ENCODE measurements around the gene SFXN1. TPM values are rescaled to one million over a fixed set of nuclear protein-coding genes. Genes with fewer than 3 reads are reported as not detected.

SFXN1 gene
- total and polyA plus RNA-seq, 2 donors = 22.3 to 48.5 TPM

- Histone ChIP-seq H3K4me3 (ENCODE audit: low read length in 2 of 2) (no peak overlapping the region), H3K9me3 (ENCODE audit: control insufficient read depth in 2 of 2, insufficient read depth in 1 of 2, low read length in 1 of 2) (peaks cover 0 to 7% of the 10 kb centered on the region in 2 donors), H3K4me1 (ENCODE audit: control insufficient read depth in 2 of 2, insufficient read depth in 2 of 2, low read length in 2 of 2) (peaks cover 10 to 16% of the 10 kb centered on the region in 2 donors), H3K27me3 (ENCODE audit: control insufficient read depth in 2 of 2, insufficient read depth in 1 of 2, low read length in 1 of 2) (peaks cover 0 to 10% of the 10 kb centered on the region in 2 donors), H3K27ac (ENCODE audit: low read depth in 1 of 2, low read length in 1 of 2) (no peak overlapping the region), H3K36me3 (ENCODE audit: control insufficient read depth in 2 of 2, insufficient read depth in 2 of 2, low read length in 1 of 2) (no peaks in the 10 kb centered on the region)
- DNase-seq (ENCODE audit: low read depth in 6 of 9, low spot score in 9 of 9) = no peak
- 91% methylated on average over 13 of the region's 13 CpGs for WGBS
Measured at GRCh38 chr5:175461370-175461769, 17.0 kb upstream of the SFXN1 start.

DNA sequence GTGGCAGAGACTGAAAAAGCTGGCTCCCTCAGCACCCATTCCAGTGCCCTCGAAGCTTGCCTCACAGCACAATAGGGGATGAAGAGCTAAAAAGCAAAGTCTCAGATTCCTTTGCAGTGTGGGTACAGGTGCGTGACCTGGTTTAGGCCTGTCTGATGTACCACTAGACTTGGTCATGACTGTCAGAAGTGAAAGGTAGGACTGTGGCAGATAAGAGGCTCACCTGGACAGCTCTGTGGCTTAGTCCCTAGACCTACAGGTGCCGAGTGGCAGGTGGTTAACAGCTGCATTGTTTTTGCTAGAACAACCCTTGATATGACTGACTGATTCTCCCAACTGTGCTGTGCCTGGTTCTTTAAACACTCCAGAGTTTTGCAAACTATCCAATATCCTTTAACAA, 14.7 kb upstream of the SFXN1 start:
- 51% methylated on average over 3 of the region's 3 CpGs for WGBS
- Histone ChIP-seq H3K36me3 (ENCODE audit: control insufficient read depth in 2 of 2, insufficient read depth in 2 of 2, low read length in 1 of 2) (no peaks in the 10 kb centered on the region), H3K4me3 (ENCODE audit: low read length in 2 of 2) (no peak overlapping the region), H3K4me1 (ENCODE audit: control insufficient read depth in 2 of 2, insufficient read depth in 2 of 2, low read length in 2 of 2) (peaks cover 10 to 16% of the 10 kb centered on the region in 2 donors), H3K27me3 (ENCODE audit: control insufficient read depth in 2 of 2, insufficient read depth in 1 of 2, low read length in 1 of 2) (peaks cover 3 to 16% of the 10 kb centered on the region in 2 donors), H3K9me3 (ENCODE audit: control insufficient read depth in 2 of 2, insufficient read depth in 1 of 2, low read length in 1 of 2) (peaks cover 0 to 4% of the 10 kb centered on the region in 2 donors), H3K27ac (ENCODE audit: low read depth in 1 of 2, low read length in 1 of 2) (peak overlapping the region in 1 of 2 donors; percentile 34)
- DNase-seq (ENCODE audit: low read depth in 6 of 9, low spot score in 9 of 9) = peak in 4 of 9 donors; percentile 46 to 81 (median 57)

DNA sequence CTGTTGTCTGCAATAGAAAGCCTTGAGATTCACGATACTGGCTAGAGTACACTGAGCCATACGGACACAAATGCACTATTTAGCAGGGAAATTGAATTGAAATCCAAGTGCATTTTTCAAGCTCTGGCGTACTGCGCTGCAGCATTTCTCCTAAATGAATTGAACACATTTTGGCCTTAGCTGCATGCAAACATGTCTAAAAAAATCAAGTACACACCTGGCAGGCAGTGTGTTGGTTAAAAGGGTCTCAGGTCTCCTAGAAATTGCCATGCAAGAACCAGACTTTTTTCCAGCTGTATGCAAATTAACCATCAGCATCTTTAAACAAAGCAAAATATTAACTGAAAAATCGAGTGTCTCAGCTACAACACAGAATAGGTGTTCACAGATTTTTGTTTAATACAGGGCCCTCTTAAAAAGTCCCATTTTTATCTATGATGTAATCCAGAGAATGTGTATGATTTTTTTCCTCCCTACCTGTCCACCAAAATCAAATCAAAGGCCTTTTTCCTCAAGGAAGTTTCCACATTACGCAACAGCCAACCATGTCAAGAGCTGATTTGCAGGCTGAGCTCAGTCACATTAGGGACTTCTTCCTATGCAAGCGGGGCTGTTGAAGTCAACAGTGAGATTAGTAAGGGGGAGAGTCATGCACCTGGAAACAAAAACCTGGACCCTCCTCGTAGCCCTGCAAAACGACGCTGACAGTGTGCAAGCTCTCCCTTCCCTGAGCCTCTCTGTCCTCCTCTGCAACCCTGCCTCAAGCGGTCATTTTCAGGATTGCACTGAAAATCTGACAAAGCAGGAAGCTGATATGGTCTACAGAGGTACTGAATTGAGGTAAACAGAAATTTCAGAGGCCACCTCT, 14.1 kb upstream of the SFXN1 start:
- 55% methylated on average over 11 of the region's 11 CpGs for WGBS
- H3K4me3 ChIP-seq (ENCODE audit: low read length in 2 of 2) = no peak overlapping the region
- peaks cover 10 to 16% of the 10 kb centered on the region in 2 donors for H3K4me1 ChIP-seq (ENCODE audit: control insufficient read depth in 2 of 2, insufficient read depth in 2 of 2, low read length in 2 of 2)
- H3K27me3 ChIP-seq (ENCODE audit: control insufficient read depth in 2 of 2, insufficient read depth in 1 of 2, low read length in 1 of 2) = peaks cover 3 to 13% of the 10 kb centered on the region in 2 donors
- DNase-seq (ENCODE audit: low read depth in 6 of 9, low spot score in 9 of 9) = peak in 7 of 9 donors; percentile 58 to 88 (median 69)
- peak overlapping the region in 1 of 2 donors; percentile 34 for H3K27ac ChIP-seq (ENCODE audit: low read depth in 1 of 2, low read length in 1 of 2)
- peaks cover 0 to 4% of the 10 kb centered on the region in 2 donors for H3K9me3 ChIP-seq (ENCODE audit: control insufficient read depth in 2 of 2, insufficient read depth in 1 of 2, low read length in 1 of 2)
- no peaks in the 10 kb centered on the region for H3K36me3 ChIP-seq (ENCODE audit: control insufficient read depth in 2 of 2, insufficient read depth in 2 of 2, low read length in 1 of 2)

DNA sequence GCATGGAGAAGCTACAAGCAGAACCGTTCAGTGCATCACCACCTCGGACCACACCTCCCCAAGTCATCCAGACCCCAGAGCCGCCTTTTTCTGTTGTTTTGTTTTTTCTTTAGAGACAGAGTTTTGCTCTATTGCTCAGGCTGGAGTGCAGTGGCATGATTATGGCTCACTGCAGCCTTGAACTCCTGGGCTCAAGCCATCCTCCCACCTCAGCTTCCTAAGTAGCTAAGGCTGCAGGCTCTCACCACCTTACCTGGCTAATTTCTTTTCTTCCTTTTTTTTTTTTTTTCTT, 13.5 kb upstream of the SFXN1 start:
- H3K9me3 ChIP-seq (ENCODE audit: control insufficient read depth in 2 of 2, insufficient read depth in 1 of 2, low read length in 1 of 2) = peaks cover 0 to 4% of the 10 kb centered on the region in 2 donors
- H3K27ac ChIP-seq (ENCODE audit: low read depth in 1 of 2, low read length in 1 of 2) = no peak overlapping the region
- peaks cover 10 to 16% of the 10 kb centered on the region in 2 donors for H3K4me1 ChIP-seq (ENCODE audit: control insufficient read depth in 2 of 2, insufficient read depth in 2 of 2, low read length in 2 of 2)
- DNase-seq (ENCODE audit: low read depth in 6 of 9, low spot score in 9 of 9) = no peak
- 11% methylated on average over 3 of the region's 3 CpGs for WGBS
- no peaks in the 10 kb centered on the region for H3K36me3 ChIP-seq (ENCODE audit: control insufficient read depth in 2 of 2, insufficient read depth in 2 of 2, low read length in 1 of 2)
- peaks cover 3 to 14% of the 10 kb centered on the region in 2 donors for H3K27me3 ChIP-seq (ENCODE audit: control insufficient read depth in 2 of 2, insufficient read depth in 1 of 2, low read length in 1 of 2)
- no peak overlapping the region for H3K4me3 ChIP-seq (ENCODE audit: low read length in 2 of 2)

DNA sequence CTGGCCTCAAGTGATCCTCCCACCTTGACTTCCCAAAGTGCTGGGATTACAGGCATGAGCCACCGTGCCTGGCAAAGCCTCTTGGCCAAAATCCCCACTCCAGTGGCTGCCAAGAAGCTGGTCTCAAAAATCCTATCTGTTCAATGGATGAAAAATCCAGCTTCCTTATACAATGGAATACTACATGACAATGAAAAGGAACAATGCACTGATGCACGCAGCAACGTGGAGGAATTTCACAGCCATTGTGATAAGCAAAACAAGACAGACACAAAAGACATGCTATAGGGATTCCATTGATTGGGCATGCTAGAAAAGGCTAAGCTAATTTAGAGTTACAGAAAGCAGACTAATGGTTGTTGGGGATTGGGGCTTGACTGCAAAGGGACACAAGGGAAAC, 13.1 kb upstream of the SFXN1 start:
- Histone ChIP-seq H3K36me3 (ENCODE audit: control insufficient read depth in 2 of 2, insufficient read depth in 2 of 2, low read length in 1 of 2) (no peaks in the 10 kb centered on the region), H3K27me3 (ENCODE audit: control insufficient read depth in 2 of 2, insufficient read depth in 1 of 2, low read length in 1 of 2) (peaks cover 3 to 16% of the 10 kb centered on the region in 2 donors), H3K4me1 (ENCODE audit: control insufficient read depth in 2 of 2, insufficient read depth in 2 of 2, low read length in 2 of 2) (peaks cover 10 to 16% of the 10 kb centered on the region in 2 donors), H3K27ac (ENCODE audit: low read depth in 1 of 2, low read length in 1 of 2) (no peak overlapping the region), H3K9me3 (ENCODE audit: control insufficient read depth in 2 of 2, insufficient read depth in 1 of 2, low read length in 1 of 2) (peaks cover 0 to 4% of the 10 kb centered on the region in 2 donors), H3K4me3 (ENCODE audit: low read length in 2 of 2) (no peak overlapping the region)
- no peak for DNase-seq (ENCODE audit: low read depth in 6 of 9, low spot score in 9 of 9)
- WGBS = 38% methylated on average over 3 of the region's 3 CpGs

- Histone ChIP-seq H3K27me3 (ENCODE audit: control insufficient read depth in 2 of 2, insufficient read depth in 1 of 2, low read length in 1 of 2) (peaks cover 3 to 16% of the 10 kb centered on the region in 2 donors), H3K4me1 (ENCODE audit: control insufficient read depth in 2 of 2, insufficient read depth in 2 of 2, low read length in 2 of 2) (peaks cover 10 to 16% of the 10 kb centered on the region in 2 donors), H3K9me3 (ENCODE audit: control insufficient read depth in 2 of 2, insufficient read depth in 1 of 2, low read length in 1 of 2) (peaks cover 0 to 4% of the 10 kb centered on the region in 2 donors), H3K27ac (ENCODE audit: low read depth in 1 of 2, low read length in 1 of 2) (peak overlapping the region in 1 of 2 donors; percentile 9), H3K4me3 (ENCODE audit: low read length in 2 of 2) (no peak overlapping the region), H3K36me3 (ENCODE audit: control insufficient read depth in 2 of 2, insufficient read depth in 2 of 2, low read length in 1 of 2) (no peaks in the 10 kb centered on the region)
- 72% methylated on average over 5 of the region's 5 CpGs for WGBS
- DNase-seq (ENCODE audit: low read depth in 6 of 9, low spot score in 9 of 9) = peak in 1 of 9 donors; percentile 16
Measured at GRCh38 chr5:175466700-175467318, 11.6 kb upstream of the SFXN1 start.

DNA sequence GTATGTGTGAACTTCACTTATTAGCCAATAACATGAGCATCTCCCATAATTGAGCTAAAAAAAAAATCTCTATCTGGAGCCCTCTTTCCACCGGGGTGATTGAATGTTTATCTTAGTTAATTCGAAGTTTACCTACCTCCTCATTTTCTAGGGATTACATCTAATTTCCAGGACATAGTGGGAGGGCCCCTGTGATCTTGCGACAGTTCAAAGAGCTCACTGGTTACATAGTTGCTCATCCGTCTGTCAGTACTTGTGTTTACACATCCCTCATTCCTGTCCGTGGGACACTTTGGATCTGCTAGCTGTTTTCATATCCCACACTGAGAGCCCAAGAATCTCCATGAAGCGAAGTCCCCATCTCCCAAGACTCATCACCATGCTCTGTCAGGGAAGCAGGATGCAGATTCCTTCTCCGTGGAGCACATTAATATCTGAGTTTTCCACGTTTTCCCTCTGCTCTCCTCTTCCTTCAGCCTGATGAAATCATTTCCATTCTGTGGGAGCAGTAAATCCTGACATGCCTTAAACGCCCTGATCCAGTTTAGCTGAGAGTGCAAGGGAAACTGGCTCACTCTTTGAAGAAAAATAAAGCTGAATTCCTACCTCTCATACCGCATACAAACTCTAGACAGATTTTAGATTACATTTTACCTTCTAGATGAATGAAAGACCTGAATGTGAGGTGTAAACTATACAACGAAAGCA, 10.2 kb upstream of the SFXN1 start:
- no peak for DNase-seq (ENCODE audit: low read depth in 6 of 9, low spot score in 9 of 9)
- 76% methylated on average over 11 of the region's 11 CpGs for WGBS
- H3K9me3 ChIP-seq (ENCODE audit: control insufficient read depth in 2 of 2, insufficient read depth in 1 of 2, low read length in 1 of 2) = no peaks in the 10 kb centered on the region
- peaks cover 3 to 13% of the 10 kb centered on the region in 2 donors for H3K27me3 ChIP-seq (ENCODE audit: control insufficient read depth in 2 of 2, insufficient read depth in 1 of 2, low read length in 1 of 2)
- H3K4me1 ChIP-seq (ENCODE audit: control insufficient read depth in 2 of 2, insufficient read depth in 2 of 2, low read length in 2 of 2) = peaks cover 8 to 13% of the 10 kb centered on the region in 2 donors
- no peak overlapping the region for H3K27ac ChIP-seq (ENCODE audit: low read depth in 1 of 2, low read length in 1 of 2)
- H3K36me3 ChIP-seq (ENCODE audit: control insufficient read depth in 2 of 2, insufficient read depth in 2 of 2, low read length in 1 of 2) = no peaks in the 10 kb centered on the region
- no peak overlapping the region for H3K4me3 ChIP-seq (ENCODE audit: low read length in 2 of 2)

GRCh38 chr5:175468892-175469291, 9.5 kb upstream of the SFXN1 start:
- no peak for DNase-seq (ENCODE audit: low read depth in 6 of 9, low spot score in 9 of 9)
- H3K4me1 ChIP-seq (ENCODE audit: control insufficient read depth in 2 of 2, insufficient read depth in 2 of 2, low read length in 2 of 2) = peaks cover 2 to 6% of the 10 kb centered on the region in 2 donors
- H3K27ac ChIP-seq (ENCODE audit: low read depth in 1 of 2, low read length in 1 of 2) = no peak overlapping the region
- no peaks in the 10 kb centered on the region for H3K36me3 ChIP-seq (ENCODE audit: control insufficient read depth in 2 of 2, insufficient read depth in 2 of 2, low read length in 1 of 2)
- 95% methylated on average over 1 of the region's 1 CpG for WGBS
- no peak overlapping the region for H3K4me3 ChIP-seq (ENCODE audit: low read length in 2 of 2)
- peaks cover 3 to 13% of the 10 kb centered on the region in 2 donors for H3K27me3 ChIP-seq (ENCODE audit: control insufficient read depth in 2 of 2, insufficient read depth in 1 of 2, low read length in 1 of 2)
- H3K9me3 ChIP-seq (ENCODE audit: control insufficient read depth in 2 of 2, insufficient read depth in 1 of 2, low read length in 1 of 2) = no peaks in the 10 kb centered on the region

DNA sequence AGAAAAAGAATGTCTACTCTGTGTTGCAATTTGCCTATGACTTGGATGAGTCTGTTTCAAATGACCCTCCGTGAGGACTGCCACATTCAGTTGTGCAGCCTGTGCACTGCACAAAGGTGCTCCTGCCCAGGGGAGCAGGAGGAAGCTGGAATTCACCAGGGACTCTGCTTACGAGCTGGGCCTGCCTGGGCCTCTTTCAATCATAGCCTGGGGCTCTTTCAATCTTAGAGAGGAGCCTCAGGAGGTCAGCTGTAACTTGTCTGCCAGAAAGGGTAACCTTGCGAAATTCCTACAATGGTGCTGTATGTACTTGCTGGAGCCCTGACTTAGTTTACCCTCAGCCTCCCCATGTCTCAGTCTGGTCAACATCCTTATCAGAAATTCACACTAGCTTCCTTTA, 8.4 kb upstream of the SFXN1 start:
- Histone ChIP-seq H3K27ac (ENCODE audit: low read depth in 1 of 2, low read length in 1 of 2) (no peak overlapping the region), H3K4me1 (ENCODE audit: control insufficient read depth in 2 of 2, insufficient read depth in 2 of 2, low read length in 2 of 2) (no peaks in the 10 kb centered on the region), H3K27me3 (ENCODE audit: control insufficient read depth in 2 of 2, insufficient read depth in 1 of 2, low read length in 1 of 2) (peaks cover 3 to 19% of the 10 kb centered on the region in 2 donors), H3K9me3 (ENCODE audit: control insufficient read depth in 2 of 2, insufficient read depth in 1 of 2, low read length in 1 of 2) (no peaks in the 10 kb centered on the region), H3K36me3 (ENCODE audit: control insufficient read depth in 2 of 2, insufficient read depth in 2 of 2, low read length in 1 of 2) (no peaks in the 10 kb centered on the region), H3K4me3 (ENCODE audit: low read length in 2 of 2) (no peak overlapping the region)
- DNase-seq (ENCODE audit: low read depth in 6 of 9, low spot score in 9 of 9) = no peak
- 70% methylated on average over 3 of the region's 3 CpGs for WGBS
